HG03439 (cell line): ENCODE results near the gene TNRC6A.

Experiments
- ATAC-seq: cut with Tn5 transposase; IDR thresholded peaks from one replicate; pipeline ENCODE4 v1.9.1; 2021; ENCODE audit warnings: mild to moderate bottlenecking, moderate library complexity; ENCODE audit not compliant: unreplicated experiment

TNRC6A gene

GRCh38 chr16:24755201-24755874, 25.9 kb downstream of the TNRC6A start:
- ATAC-seq = no peak

- no peak for ATAC-seq
These were observed 28.9 kb downstream of the TNRC6A start for GRCh38 chr16:24758373-24758772.

- no peak for ATAC-seq
These were observed 29.6 kb downstream of the TNRC6A start for GRCh38 chr16:24759006-24759405.

- no peak for ATAC-seq
These were observed 32.1 kb downstream of the TNRC6A start for GRCh38 chr16:24761526-24761925.

- no peak for ATAC-seq
These were observed 35.5 kb downstream of the TNRC6A start for GRCh38 chr16:24764916-24765315.

- no peak for ATAC-seq
These were observed 36.6 kb downstream of the TNRC6A start for GRCh38 chr16:24766057-24766456.

- ATAC-seq = no peak
These were observed 40.4 kb downstream of the TNRC6A start for GRCh38 chr16:24769806-24770205.

GRCh38 chr16:24771132-24771778, 41.8 kb downstream of the TNRC6A start:
- no peak for ATAC-seq

- ATAC-seq = no peak
These were observed 42.3 kb downstream of the TNRC6A start for GRCh38 chr16:24771779-24772157.

GRCh38 chr16:24773771-24774427, 44.4 kb downstream of the TNRC6A start:
- no peak for ATAC-seq

GRCh38 chr16:24774510-24774909, 45.1 kb downstream of the TNRC6A start:
- no peak for ATAC-seq

GRCh38 chr16:24775455-24775854, 46.0 kb downstream of the TNRC6A start:
- ATAC-seq = no peak

- ATAC-seq = no peak
These were observed 47.2 kb downstream of the TNRC6A start for GRCh38 chr16:24776501-24777220.

- no peak for ATAC-seq
These were observed 49.2 kb downstream of the TNRC6A start for GRCh38 chr16:24778671-24779070.

GRCh38 chr16:24781256-24781655, 51.8 kb downstream of the TNRC6A start:
- ATAC-seq = no peak

- ATAC-seq = no peak
These were observed 54.7 kb downstream of the TNRC6A start for GRCh38 chr16:24784121-24784520.

GRCh38 chr16:24789881-24790280, 60.4 kb downstream of the TNRC6A start:
- no peak for ATAC-seq

GRCh38 chr16:24800586-24800985, 71.1 kb downstream of the TNRC6A start:
- ATAC-seq = no peak

GRCh38 chr16:24801761-24802302, 72.4 kb downstream of the TNRC6A start:
- no peak for ATAC-seq

- no peak for ATAC-seq
These were observed 76.0 kb downstream of the TNRC6A start for GRCh38 chr16:24805484-24805883.

- ATAC-seq = no peak
These were observed 77.8 kb downstream of the TNRC6A start for GRCh38 chr16:24807301-24807700.
